Measurements from ENCODE around the gene STX19.
A peak's percentile ranks its signal among the peaks of the same experiment; 100 is the strongest.
"Not testable (repeated sequence)": the region's sequence is repeated elsewhere in the genome, so short reads cannot be mapped to it uniquely, and the experiment has no call there.

Gene STX19

DNA sequence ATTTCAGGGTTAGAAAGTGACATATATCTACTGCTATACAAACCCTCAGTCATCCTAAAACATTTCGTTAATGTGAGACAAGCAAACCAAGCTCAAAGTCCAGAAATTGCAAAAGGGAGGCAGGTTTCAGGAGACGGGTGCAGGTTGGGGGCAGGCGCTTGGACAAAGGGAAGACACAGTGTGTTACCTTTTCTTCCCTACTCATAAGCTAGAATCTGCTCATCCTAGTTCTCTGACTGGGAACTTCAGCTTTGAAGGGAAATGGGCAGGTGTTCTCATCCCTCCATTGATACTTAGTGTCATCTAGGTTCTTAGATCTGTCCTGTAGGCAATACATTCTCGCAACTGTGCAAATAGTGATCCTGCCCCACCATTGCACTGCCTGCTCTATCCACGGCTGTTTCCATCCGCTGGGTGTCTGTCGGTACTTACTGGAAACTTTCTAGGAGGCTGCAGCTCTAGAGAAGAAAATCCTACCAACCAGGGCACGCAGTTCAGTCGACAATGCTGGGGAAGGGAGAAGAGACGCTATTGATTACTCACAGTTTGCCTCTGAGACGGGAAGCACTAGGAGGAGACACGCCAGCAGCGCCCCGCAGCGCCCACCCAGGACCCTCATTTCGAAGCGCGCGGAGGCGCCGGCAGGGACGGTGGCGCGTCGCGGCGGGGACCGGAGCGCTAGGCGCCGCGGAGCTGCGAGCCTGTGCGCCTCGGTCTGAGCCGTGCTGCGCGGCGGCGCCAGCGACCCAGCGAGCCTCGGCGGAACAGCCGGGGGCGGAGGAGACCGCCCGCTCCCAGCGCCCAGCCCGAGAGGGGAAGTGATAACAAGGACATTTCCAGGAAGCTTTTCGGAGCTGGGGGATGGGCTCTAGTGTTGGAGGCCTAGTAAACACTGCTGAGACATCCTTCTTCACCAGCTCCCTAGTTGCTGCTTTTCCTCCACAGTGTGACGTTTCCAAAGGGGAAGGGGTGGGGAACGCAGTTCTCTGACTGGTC lies 55.0 kb downstream of the STX19 start, which contains the start of gene PROS1:
Gene PROS1 (minus strand): TSS at position 766 of the 996 bp plus-strand sequence. CDS start 147 bp downstream, at position 619.
- peak; percentile 89 for DNase-seq (ENCODE audit: low read depth)

DNA sequence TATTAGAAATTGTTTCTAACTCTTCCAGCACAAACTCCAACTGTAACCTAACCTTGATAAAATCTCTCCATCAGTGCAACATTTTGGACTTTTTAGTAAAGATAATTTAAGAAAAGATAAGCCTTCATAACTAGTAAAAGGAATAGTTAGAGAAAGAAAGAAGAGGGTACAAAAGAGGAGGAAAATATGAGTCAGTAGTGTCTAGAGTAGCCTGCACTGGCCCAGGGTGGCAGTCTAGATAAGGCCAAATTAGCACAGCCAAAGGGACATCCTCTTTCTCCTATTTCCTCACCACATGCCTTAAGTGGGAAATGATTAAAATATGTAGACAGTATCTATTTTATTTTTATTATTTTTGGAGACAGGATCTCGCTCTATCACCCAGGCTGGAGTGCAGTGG lies 58.4 kb downstream of the STX19 start:
- no peak for DNase-seq (ENCODE audit: low read depth)

DNA sequence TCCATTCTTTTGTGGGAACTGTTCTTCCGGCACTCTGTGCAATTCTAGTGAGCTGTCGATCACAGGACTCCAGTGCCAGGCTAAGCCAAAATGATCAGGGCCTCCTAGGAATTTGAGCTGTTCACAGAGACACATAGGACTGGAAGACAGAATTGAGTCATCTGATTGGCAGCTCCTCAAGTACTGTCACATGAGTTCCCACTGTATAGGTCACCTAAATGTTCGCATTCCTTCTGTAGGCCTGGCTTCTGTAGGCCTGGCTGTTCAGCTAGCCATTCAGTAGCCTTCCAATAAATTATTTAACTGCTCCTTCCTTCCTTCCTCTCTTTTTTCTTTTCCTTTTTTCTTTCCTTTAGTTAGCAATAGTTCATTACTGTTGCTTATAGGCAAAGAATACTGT lies 59.0 kb downstream of the STX19 start:
- DNase-seq (ENCODE audit: low read depth): peak; percentile 27

DNA sequence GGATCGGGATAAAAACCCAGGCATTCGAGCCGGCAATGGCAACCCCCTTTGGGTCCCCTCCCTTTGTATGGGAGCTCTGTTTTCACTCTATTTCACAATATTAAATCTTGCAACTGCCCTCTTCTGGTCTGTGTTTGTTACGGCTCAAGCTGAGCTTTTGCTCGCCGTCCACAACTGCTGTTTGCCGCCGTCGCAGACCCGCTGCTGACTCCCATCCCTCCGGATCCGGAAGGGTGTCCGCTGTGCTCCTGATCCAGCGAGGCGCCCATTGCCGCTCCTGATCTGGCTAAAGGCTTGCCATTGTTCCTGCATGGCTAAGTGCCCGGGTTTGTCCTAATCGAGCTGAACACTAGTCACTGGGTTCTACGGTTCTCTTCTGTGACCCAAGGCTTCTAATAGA lies 63.3 kb downstream of the STX19 start:
- DNase-seq (ENCODE audit: low read depth): not testable (repeated sequence)
